Measurements from ENCODE around the gene MCM3AP. TPM values are rescaled to one million over a fixed set of nuclear protein-coding genes. Genes with fewer than 3 reads are reported as not detected.
A peak's percentile ranks its signal among the peaks of the same experiment; 100 is the strongest.
"Not testable (repeated sequence)": the region's sequence is repeated elsewhere in the genome, so short reads cannot be mapped to it uniquely, and the experiment has no call there.

The MCM3AP gene
- total RNA-seq, 1 experiment from 2014 or later: 27.5 TPM

DNA sequence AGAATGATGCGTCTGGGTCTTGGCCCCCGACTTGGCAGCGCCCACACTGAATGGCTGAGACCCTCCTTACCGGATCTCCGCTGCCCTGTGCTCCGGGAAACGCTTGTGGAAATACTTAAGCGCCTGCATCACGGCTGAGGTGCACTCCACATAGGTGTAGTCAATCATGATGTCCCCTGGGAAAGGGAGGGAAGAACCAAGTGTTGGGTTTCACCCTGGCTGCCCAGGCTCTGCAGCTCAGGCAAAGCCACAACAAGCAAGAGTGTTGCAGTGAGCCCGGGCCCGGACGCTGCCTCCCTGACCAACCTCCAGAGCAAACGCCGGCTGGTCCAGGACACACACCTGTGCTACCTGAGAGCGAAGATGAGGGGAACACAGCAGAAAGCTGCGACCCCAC lies 79.6 kb downstream of the MCM3AP start:
- no peak for DNase-seq (ENCODE audit: low read depth)

DNA sequence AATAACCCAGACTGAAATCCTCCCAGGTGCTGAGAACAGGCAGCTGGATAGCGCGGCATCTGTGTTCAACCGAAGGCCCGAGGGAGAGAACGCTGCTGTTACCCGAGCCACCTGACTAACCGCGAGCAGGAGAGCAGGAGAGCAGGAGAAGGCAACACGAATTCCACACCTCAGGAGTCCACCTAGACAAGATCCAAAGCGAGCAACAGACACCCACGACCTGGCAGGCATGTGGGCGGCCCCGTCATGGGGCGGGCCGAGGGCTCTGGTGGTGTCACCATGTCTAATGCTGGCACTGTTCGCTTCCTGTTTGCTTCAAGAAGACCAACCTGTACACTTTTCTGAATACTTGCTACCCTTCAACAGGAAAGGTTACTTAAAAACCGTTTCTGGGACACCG lies 80.2 kb downstream of the MCM3AP start:
- no peak for DNase-seq (ENCODE audit: low read depth)

DNA sequence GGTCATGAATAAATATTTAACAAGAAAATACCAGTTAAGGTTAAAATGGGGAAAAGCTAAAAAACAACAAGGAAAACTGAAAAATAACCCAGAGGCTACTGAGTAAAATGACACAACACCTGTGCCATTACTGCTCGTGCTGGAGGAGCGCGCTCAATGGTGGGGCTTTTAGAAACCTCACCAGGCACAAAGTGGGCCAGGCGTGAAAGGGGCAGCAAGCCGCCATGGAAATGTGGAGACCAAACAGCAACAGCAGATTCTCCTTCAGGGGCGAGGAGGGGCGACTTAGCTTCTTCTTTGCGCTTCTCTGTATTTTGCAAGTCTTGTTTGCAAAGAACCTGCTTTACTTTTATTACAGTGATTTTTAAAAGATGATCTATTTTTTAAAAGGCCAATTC lies 82.2 kb downstream of the MCM3AP start:
- no peak for DNase-seq (ENCODE audit: low read depth)

DNA sequence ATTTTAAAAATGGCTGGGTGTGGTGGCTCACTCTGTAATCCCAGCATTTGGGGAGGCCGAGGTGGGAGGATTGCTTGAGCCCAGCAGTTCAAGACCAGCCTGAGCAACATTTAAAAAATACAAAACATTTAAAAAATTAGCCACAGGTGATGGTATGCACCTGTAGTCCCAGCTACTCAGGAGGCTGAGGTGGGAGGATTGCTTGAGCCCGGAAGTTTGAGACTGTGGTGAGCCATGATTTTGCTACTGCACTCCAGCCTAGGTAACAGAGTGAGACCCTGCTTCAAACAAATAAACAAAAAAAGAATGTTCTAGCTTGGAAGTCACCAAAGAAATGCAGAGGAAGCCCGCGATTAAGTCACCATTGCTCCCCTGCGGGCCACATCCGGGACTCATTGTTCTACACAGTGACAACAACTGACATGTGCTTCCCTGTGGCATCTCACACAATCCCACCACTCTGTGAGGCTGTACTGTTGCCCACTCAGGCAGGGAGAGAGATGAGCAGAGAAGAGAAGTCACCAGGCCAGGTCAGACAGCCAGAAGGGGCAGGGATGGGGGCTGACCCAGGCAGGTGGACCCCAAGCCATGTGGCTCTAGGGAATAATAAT lies 82.7 kb downstream of the MCM3AP start:
- DNase-seq (ENCODE audit: low read depth): no peak

DNA sequence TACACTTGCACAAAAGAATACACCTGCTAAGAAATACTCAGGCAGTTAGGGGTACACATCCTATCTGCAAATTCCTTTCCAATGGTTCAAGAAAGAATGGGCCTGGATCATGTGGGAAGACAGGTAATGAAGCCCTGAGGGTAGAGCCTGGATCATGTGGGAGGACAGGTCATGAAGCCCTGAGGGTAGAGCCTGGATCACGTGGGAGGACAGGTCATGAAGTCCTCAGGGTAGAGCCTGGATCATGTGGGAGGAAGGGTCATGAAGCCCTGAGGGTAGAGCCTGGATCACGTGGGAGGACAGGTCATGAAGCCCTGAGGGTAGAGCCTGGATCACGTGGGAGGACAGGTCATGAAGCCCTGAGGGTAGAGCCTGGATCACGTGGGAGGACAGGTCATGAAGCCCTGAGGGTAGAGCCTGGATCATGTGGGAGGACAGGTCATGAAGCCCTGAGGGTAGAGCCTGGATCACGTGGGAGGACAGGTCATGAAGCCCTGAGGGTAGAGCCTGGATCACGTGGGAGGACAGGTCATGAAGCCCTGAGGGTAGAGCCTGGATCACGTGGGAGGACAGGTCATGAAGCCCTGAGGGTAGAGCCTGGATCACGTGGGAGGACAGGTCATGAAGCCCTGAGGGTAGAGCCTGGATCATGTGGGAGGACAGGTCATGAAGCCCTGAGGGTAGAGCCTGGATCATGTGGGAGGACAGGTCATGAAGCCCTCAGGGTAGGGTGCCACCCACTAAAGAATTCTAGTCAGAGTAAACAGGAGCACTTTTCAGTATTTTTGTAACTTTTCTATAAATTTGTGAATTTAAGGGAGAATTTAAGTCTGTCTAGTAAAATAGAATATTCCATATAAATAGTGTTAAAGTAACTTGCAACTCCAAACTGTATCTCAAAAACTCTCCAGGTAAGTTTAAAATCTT lies 84.3 kb downstream of the MCM3AP start:
- DNase-seq (ENCODE audit: low read depth): not testable (repeated sequence)

DNA sequence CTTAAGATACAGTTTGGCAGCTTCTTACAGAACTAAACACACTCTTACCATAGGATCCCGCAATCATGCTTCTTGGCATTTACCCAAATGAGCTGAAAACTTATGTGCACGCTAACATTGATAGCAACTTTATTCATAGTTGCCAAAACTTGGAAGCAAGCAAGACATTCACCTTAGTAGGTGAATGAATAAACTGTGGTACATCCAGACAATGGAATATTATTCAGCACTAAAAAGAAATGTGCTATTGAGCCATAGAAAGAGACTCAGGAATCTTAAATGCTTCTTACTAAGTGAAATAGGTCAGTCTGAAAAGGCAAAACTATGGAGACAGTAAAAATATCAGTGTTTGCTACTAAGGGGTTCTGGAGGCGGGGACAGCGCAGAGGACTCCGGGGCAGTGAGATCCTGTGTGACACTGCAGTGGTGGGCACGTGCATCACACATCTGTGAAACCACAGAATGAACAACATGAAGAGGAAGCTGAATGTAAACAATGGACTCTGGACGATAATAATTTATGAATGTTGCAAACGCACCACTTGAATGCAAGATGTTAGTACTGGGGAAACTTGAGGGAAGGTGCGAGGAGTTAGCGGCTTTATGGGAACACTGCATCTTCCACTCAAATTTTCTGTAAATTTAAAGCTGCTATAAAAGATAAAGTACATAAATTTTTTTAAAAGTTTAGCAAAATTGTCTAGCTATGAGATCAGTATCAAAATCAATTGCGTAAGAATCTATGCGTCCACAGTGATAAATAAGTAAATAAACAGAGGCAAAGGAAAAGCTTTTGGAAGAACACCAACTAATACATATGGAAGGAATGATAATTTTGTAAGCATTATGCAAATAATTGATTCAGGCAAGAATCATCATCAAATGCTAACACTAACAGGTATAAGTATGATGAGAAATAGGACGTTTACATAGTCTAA lies 85.7 kb downstream of the MCM3AP start:
- DNase-seq (ENCODE audit: low read depth): no peak

DNA sequence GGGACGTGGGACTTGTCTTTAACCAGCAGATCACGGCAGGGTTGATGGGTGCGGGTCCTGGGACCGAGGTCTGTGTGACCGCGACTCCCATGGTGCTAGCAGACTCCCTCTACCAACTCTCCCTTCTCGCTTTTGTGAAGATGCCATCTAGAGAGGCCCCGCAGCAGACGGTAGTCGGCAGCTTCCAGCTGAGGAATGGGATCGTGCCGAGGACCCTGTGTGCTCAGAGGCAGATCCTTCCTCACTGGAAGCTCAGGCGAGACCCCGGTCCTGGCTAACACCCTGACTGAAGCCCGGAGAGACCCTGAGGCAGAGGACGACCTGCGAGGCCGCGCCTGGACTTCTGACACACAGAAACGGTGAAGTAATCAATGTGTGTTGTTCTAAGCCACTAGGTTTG lies 88.7 kb downstream of the MCM3AP start:
- no peak for DNase-seq (ENCODE audit: low read depth)

DNA sequence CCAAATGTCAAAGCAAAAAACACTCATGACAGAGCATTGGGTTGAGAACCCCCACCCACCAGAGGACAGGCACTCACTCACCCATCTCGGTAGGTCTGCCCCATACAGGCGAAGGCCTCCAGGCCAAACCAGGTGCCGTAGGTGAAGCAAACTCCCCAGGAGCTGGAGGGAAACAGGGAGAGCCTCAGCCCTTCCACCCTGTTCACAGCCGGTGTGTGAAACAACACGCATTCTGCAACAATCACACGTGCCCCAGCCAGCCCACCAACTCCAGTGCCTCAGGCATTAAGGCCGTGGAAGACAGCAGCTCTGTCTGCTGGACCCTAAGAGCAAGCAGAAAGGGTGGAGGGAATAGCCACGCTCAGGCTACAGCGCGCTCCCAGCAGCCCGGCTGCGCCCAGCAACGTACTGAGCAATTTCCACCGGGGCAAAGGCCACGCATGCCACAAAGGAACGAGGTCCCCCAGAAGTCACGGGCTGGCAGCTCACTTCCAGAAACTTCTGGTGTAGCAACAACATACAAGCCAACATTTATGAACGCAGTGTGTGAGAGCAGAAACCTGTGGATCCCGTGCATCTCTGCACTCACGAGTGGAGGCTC lies 89.7 kb downstream of the MCM3AP start:
- DNase-seq (ENCODE audit: low read depth): no peak

DNA sequence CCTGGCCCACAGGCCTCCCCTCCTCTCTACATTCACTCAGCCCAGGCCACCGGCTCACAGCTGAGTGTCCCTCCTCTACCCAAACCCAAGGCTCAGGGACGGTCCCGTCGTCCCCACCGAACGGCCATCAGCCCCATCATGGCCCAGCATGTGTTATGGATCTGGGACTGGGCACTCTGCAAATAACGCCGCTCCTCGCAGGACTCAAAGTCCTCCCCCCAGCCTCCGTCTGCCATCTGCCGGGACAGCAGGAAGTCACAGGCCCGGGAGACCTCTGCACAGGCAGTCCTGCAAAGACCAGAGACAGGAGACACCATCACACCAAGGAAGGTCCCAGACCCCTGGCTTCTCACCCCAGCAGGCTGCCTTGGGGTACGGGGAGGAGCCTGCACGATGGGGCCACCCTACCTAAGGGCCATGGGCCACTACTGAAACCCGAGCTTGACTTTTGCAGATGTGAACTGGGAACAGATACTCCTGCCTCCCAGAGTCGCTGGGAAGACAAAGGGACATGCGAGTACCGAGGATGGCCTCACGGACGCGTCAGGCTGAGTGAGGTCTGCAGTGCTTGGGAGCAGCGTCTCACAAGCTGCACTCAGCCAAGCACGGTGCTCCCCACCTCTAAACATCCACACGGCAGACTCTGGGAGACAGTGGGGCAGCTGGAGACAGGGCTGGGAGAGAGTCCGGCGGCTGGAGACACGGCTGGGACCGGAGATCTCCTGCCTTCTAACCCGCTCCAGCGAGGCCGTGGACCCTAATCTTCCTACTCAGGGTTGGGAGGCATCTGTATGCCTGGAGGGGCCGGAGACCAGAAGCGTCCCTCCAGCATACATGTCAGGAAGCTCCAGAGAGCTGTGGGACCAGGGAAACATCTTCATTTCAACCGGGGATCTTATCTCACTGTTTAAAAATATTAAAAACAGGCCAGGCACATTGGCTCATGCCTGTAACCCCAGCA lies 90.8 kb downstream of the MCM3AP start:
- no peak for DNase-seq (ENCODE audit: low read depth)

DNA sequence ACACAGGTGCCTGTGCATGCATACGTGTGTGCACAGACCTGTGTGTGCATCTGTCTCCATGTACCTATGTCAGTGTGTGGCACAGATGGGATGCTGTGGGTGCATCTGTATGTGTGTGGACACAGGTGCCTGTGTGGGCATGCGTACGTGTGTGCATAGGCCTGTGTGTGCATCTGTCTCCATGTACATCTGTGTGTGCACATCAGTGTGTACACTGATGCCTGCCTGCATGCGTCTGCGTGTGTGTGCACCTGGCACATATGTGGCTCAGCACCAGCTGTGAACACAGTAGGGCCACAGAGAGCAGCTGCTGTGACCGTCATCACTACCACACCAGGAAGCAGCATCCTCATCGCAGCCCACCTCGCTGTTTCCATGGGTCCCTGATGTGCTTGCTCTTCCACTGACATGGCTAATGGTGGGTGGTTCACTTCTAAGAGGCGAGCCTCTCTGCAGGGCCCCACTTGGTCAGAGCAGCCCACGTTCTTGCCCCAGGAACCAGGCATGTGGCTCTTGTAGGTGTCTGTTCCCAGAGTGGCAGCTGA lies 91.5 kb downstream of the MCM3AP start:
- no peak for DNase-seq (ENCODE audit: low read depth)

DNA sequence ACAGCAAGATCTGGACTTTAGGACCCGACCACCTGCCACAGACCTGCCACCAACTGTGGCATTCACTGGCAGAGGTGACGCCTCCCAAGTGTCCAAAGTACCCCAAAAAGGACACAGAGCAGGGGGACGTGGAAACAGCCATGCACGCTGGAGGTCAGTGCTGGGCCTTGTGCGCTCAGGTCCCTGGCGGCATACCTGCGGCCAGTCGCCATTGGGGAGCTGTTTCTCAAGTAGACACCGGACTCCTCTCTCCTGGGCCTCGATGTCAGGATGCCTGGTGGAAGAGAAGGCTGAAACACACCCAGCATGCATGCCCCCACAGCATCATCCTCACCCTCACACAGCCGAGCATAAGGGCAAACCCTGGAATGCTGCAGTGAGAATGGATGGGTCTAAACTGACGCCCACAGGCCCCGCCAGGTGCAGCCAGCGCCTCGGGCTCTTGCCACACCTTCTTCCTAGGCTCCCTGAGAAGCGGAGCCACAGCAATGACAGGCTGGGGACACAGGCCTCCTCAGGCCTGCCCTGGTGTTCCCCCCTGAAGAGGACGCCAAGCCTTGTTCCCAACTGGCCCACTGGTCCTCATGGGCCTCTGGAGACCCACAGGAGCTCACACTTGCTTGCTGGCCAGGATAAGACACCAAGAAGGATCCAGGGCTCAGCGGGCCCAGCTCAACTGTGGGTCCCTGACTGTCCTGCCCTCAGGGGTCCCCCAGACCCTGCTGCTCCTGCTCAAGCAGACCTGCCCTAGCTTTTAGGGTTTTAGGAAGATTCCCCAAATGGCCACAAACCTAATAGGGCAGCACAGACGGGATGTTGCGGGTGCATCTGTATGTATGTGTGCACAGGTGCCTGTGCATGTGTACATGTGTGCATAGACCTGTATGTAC lies 93.5 kb downstream of the MCM3AP start:
- no peak for DNase-seq (ENCODE audit: low read depth)

DNA sequence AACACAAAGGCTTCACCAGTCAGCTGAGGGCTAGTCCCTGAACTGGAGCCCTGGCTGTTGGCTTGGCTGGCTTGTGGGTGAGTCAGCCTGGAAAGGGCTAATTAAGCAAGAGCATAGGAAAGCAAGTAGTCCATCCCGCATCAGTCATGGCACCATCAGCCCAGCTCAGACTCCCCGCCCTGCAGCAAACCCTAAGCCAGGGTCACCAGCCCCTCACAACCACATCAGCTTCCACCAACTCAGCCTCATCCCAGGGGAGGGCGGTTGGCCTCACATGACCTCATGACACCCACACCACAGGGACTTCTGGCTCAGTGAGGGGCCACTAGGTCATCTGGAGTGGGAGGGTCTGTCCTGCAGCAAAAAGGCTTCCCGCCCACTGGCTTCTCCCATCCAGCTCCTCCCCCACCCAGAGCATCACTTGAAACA lies 94.1 kb downstream of the MCM3AP start:
- DNase-seq (ENCODE audit: low read depth): peak; percentile 77

DNA sequence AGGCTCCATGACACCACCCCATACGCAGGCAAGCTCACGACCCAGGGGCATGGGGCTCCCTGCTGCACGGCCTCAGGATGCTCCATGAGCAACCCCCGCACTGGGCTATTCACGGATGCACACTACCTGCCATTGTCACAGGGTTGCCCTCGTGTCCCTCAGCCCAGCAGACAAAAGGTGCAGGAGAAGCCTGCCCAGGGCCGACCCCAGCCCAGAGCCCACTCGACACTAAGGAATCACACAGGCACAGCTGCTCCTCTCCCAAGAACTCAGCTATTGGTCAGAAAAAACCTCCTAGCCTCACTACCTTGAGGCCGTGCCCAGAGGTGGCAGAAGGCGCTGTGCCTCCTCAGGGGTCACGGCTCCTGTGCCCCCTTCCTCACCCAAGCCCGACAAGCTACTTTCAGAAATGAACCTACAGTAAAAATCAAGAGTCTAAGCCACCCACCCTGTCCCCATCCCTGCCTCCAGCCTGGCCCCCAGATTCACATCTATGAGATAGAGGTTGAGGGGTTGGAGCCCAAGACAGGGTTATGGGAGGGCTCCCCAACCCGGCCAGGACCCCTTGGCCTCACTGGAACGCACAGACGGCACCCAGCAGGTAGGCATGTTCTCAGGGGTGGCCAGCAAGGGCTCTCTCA lies 94.8 kb downstream of the MCM3AP start:
- no peak for DNase-seq (ENCODE audit: low read depth)

DNA sequence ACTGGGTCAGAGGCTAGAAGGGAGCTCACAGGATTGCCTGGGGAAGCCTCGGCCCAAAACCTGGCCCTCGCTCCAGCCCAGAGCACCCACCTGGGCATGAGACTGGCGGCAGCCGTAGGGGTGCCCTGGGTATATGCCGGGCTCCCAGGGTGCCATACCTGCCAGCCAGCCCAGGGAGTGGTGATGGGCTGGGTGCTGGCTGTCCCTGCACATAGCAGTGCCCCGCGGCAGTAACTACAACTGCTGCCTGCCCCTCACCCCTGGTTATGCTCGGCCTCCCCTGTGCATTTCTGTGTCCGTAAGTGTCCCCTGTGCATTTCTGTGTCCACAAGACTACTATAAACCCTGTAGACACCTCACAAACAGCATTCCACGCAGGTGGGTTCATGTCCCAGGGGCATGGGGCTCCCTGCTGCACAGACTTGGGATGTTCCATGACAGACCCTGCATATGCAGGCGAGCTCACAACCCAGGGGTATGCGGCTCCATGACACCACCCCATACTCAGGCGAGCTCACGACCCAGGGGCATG lies 95.4 kb downstream of the MCM3AP start:
- DNase-seq (ENCODE audit: low read depth): no peak

DNA sequence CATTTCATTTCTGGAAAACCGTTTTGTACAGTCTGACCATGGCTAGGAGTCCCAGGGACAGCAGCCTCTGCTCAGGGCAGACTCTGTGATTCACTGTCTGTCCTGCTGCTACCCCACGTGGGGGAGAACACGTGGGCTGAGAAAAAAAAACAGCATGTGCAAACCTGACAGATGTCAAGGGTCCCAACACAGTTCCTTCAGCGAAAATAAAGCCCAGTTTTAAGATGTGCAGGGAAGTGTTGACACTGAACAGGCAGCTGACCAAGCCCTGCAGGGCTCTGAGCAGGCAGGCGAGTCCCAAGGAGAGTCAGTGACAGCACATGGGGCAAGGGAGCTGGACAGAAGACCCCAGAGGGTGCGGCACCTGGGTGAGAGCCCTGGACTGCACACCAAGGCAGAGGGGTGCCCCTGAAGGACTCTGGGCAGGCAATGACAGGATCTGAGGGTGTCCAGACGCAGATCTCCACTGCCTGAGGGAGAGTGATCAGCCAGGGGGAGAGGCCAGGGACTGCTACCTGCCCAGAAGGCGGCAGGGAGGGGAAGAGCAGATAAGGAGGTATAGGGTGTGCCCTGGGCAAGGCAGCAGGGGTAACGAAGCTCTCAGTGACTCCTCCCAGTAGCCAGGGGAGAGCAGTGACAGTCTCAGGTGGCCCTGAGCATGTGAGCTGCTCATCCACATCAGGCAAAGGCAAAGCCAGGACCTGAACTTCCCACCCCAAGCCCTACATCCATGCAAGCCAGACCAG lies 96.0 kb downstream of the MCM3AP start:
- DNase-seq (ENCODE audit: low read depth): peak; percentile 42

DNA sequence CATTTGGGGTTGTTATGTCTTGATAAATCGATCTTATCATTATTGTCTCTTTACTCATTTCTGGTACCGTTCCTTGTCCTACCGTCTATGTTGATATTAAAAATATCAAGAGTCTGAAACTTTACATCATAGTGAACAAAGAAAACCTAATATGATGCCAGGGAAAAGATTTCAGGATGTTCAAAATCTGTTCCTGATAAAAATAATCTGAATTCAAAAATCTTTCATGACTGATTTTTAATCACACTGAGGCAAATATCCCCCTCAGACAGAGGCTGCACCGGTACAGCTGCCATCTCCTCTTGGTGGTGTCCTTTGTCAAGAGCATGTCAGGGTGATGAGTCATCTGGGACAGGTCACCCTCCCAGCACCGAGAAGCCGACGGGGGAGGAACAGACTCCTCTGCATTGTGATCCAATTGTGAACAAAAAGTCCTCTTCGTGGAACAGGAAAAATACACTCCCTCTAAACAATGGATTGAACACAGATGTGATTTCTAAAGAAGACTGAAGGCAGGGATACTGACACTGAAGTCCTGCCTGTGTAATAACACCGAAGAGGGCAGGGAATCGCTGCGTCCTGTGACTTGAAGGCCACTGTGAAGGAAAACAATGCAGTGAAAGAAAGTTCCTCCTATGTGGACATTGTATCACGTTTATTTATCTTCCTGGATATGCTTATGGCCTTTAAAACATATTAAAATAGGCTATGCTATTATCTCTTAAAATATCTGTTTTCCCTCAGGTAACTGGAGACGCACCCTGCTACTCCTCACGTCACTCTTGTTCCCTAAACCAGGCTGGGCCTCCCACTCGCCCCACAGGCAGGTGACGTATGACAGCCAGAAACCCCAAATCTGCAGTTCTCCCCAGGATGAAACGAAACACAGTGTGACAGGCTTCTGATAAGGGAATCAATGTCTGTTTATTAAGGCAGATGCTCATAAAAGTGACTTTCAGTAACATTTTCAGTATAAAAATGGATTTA lies 96.9 kb downstream of the MCM3AP start:
- DNase-seq (ENCODE audit: low read depth): peak; percentile 84

Data from RPMI7951 (cell line).